ENCODE data around the gene CASP9.
"Not testable (repeated sequence)": the region's sequence is repeated elsewhere in the genome, so short reads cannot be mapped to it uniquely, and the experiment has no call there.

The CASP9 gene

DNA sequence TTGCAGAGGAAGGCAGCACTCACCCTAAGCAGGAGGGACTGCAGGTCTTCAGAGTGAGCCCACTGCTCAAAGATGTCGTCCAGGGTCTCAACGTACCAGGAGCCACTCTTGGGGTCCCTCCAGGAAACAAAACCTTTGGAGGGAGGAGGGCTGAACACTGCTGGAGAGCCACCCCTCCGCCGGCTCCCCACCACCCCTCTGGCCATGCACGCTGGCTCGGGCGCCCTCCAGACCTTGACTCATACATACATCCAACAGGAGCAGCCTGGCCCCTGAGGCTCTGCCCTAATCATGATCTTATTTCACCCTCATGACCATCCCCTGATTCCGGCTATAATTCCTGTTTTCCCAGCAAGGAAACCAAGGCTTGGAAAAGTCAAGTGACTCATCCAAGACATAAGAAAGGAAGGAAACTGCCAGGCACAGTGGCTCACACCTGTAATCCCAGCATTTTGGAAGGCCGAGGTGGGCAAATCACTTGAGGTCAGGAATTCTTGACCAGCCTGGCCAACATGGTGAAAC is 30.1 kb downstream of the CASP9 start:
- no peak for DNase-seq

DNA sequence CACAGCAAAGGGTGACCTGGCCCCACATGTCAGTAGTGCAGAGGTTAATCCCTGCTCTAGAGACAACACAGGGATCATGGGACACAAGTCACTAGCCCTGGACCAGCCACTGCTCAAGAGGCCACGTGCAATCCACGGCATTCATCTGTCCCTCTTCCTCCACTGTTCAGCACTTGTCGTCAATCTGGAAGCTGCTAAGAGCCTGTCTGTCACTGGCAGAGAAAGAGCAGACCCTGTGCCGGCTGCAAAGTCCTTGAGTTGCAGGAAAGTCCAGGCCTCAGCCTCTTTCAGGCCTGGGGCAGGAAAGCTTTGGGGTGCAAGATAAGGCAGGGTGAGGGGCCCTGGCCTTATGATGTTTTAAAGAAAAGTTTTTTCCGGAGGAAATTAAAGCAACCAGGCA is 31.4 kb downstream of the CASP9 start:
- DNase-seq: no peak

DNA sequence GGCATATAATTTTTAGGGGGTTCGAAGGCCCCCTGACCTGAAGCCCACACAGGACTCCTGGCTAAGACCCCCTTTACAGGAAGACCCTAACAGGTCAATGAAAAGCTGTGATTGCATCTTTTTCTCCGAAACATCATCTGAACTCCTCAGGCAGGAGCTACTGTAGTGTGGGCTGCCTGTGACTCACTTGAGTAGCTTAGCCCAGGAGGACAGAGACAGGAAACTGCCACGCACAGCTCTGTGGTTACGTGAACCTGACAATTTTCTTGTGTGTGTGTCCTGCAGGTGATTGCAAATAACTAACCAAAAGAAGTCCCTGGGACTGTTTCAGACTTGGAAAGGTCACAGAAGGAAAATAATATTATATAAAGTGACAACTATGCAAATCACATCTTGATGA is 33.0 kb downstream of the CASP9 start:
- DNase-seq: not testable (repeated sequence)

DNA sequence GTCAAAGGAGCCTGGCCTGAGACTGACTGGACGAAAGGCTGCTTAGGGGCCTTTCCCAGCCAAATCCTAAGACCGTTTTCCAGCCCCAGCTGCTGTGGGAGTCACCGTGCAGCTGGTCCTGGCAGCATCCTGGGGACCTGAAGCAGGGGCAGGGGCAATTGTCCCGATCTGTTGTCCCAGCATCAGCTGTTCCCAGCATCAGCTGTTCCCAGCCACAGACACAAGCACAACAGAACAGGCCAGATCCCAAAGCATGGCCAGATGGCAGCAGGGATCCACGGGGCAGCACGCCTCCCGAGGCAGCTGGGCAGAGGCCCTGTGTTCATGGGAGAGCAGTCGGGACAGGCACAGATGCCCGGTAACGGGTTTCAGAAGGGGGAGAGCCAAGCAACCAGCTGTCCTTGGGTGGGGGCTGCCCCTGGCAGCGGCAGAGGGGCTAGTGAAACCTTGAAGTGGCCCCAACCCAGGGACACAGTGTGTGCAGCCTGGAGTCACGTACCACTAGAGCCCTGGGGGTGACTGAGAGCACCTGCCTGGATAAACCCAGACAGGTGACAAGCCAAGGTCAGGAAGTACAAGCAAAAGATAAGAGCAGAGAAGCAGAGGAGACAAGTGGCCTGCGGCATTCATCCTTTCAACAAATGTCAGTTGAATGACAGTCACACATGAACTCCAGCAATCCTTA is 34.8 kb downstream of the CASP9 start:
- DNase-seq: no peak

DNA sequence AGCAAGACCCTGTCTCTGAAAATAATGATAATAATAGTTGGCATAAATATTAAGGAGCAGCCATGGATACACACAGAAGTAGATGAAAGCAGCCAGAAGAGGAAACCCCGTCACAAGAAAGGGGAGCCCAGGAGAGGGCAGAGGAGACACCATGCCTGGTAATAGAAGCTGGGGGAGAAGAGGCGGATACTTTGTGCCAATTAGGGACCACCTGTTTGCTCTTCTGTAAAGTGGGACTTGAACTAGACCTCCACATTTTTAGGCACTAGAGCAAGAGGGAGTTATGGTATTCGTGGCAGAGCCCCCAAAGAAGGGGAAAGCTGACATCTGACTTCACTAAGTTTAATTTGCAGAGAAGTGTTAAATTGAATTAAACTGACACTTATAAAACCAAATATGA is 35.6 kb downstream of the CASP9 start:
- no peak for DNase-seq

DNA sequence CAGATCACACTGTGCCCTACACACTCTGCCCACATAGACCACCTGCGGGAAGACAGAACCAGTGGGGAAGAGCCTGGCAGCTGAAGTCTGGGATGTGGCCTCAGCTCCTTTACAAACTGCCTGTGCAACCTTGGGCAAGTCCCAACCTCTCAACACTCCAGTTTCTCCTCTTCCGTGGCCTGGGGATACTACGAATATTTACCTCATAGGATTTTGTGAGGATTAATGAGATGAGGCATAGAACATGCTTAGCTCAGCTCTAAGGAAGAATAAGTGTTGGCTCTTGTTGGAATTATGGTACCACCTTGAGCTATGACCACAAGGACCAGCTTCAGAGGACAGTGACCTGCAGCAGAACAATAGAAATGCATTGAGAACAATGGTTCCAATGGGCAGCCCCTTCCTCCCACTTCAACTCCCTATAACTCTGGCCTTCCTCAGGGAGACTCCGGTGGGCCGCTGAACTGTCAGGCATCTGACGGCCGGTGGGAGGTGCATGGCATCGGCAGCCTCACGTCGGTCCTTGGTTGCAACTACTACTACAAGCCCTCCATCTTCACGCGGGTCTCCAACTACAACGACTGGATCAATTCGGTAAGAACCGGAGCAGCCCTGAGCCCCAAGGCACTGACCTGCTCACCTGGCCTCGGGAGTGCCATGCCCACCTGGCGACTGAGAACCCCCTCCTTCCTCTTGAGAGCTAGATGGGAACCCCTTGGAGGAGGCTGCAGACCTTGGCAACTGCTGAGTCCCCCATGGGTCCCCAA is 37.0 kb downstream of the CASP9 start:
- DNase-seq: not testable (repeated sequence)

DNA sequence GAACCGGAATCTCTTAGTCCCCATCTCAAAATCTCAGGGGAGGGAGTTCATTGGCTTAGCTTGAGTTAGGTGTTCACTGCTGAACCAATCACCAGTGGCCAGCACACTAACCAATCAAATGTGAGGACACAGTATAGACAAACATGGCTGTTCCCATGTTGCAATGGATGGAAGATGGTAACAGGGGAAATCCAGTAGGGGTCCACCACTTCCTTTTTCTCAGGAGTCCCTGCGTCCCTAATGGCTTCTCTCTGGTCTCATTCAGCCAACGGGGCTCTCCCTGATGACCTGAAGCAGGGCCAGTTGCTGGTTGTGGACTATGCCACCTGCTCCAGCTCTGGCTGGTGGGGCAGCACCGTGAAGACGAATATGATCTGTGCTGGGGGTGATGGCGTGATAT is 38.4 kb downstream of the CASP9 start:
- DNase-seq: no peak

DNA sequence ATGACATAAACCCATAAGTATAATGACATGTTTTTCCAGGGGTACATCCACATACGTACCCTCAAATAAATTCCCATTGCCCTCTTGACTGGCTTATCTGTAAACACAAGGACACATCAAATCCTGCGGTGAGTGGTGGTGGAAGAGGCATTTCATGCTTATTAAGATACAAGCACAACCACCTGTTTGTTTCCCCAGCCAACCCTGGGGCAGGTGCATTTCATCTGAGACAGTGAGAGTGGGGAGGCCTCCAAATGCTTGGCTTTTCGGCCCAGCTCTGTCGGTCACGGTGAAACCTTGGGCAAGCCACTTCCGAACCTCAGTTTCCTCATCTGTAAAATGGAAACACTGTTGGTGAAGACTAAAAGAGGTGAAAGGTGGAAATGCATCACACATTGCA is 39.6 kb downstream of the CASP9 start:
- not testable (repeated sequence) for DNase-seq

DNA sequence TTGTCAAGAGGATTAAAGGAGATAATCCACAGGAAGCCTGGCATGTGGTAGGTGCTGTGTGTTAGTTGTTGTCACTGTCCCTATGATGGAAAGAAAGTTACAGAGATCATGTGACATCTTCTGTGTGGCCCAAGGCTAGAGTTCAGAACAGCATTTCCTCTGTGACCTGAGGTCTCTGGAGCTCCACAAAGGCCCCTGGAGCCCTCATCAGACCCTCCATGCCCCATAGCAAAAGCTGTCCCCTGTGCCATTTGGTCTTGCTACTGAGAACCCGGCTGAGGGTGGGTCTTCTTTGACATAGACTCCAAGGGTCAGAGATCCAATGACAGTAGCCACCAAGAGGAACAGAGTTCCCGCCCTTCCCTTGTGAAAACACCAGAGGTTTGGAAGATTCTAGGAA is 40.0 kb downstream of the CASP9 start:
- no peak for DNase-seq

DNA sequence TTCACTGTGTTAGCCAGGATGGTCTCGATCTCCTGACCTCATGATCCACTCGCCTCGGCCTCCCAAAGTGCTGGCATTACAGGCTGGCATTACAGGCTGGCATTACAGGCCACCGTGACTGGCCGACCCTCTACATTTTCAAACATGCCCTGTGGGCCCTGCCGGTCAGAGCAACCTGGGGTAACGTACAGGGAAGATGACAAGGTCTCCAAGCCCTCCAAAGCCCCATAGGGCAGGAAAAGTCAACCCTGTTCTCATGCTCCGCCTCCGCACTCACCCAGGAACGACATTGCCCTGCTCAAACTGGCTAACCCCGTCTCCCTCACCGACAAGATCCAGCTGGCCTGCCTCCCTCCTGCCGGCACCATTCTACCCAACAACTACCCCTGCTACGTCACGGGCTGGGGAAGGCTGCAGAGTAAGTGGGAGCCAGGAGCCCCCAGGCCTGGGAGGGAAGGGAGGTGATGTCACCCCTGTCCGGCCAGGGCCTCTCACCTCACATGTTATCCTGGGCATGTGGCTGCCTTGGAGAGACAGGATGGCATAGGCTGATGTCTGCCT is 41.0 kb downstream of the CASP9 start:
- not testable (repeated sequence) for DNase-seq

DNA sequence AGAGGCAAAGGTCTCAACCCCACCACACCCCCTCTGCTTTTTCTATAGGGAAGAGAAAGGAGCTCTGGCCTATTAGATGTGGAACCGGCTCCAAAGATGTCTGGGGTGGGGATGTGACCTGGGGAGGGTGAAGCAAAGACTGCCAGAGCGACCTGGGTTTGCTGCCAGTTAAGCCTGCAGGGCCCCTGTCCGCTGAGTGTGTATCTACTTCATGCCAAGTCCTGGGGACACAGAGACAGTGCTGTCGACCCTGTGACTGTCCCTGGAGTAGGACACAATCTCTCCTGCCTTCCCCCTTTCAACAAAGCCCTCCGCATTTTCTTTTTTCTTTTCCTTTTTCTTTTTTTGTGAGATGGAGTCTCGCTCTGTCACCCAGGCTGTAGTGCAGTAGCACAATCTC is 41.6 kb downstream of the CASP9 start:
- DNase-seq: not testable (repeated sequence)

DNA sequence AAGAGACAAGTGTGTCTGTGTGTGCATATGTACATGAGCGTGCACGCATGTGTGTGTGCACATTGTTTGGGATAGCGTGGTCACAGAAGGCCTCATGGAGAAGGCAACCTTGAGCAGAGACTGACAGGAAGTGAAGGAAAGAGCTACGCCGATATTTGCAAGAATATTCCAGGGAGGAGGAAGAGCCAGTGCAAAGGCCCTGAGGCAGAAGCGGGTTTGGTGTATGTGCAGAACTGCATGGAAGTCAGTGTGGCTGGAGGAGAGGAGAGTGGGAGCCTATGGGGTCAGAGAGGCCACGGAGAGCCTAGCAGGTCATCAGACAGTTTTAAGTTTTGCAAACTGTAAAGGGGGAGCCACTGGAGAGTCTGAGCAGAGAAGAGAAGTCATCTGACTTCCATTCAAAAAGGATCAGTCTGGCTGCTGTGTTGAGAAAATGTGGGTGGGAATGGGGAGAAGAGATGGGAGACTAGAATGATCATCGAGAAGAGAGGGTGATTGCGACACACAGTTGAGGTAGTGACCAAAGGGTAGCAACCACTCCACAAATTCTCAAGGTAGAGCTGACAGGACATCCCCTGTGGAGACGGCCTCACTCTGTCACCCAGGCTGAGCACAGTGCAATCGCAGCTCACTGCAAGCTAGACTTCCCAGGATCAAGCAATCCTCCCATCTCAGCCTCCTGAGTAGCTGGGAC is 44.2 kb downstream of the CASP9 start:
- no peak for DNase-seq

DNA sequence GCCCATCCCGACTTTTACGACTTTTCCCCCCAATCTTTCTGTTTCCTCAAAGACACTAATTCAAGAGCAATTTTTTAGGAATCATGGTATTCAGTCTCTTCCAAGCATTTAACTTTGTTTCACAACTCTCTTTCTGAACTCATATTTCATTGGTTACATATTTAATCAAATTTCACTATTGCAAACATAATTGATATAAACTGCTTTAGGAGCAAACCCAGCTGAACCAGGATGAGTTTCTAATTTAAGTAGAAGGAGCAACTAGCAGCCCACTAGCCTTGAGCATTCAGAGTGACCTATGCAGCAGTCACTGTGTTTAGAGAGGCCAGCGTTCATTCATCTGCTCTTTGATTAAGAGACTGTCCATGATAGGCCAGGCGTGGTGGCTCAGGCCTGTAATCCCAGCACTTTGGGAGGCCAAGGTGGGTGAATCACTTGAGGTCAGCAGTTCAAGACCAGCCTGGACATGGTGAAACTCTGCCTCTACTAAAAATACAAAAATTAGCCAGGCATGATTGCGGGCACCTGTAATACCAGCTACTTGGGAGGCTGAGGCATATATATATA is 46.3 kb downstream of the CASP9 start:
- no peak for DNase-seq

DNA sequence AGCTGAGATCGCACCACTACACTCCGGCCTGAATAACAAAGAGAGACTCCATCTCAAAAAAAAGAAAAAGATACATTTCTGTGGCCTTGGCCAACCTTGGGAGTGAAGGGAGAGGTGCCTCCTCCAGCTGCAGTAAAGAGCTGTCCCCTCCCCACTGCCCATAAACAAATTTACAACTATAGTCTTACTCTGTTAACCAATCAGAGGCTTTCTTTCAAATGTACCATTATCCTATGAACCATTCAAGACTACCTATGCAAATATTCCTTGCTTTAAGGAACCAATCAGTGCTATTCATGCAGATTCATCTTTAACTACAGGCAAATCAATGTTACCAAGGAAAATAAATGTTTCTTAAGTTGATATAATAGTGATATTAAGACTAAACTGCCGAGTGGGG is 47.1 kb downstream of the CASP9 start:
- no peak for DNase-seq

DNA sequence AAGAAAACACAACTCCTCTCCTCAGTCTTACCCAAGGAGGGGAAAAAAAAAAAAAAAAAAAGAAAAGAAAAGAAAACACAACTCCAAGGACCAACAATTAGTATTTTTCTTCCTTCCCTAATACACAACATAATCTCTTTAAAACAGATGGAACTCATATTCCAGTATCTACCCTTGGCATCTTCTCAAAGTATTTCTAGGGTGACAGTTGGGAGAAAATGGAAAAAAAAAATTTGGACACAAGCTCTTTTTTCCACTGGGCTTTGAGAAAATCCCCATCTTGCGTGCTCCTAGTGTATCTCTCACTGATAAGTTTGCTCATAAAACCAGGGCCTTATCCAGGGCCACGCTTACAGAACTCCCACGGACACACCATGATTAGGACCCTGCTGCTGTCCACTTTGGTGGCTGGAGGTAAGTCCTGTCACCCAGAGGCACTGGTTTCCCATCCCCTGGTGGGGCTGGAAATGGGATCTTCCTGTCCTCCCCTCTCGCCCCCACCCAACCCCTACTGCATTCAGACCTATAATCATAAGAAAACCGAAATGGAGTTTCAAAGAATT is 48.2 kb downstream of the CASP9 start, which contains the start of gene CELA2B:
CELA2B (plus strand) TSS at position 353 of the 563 bp plus-strand sequence; CDS start at position 375, 22 bp downstream.
- no peak for DNase-seq

DNA sequence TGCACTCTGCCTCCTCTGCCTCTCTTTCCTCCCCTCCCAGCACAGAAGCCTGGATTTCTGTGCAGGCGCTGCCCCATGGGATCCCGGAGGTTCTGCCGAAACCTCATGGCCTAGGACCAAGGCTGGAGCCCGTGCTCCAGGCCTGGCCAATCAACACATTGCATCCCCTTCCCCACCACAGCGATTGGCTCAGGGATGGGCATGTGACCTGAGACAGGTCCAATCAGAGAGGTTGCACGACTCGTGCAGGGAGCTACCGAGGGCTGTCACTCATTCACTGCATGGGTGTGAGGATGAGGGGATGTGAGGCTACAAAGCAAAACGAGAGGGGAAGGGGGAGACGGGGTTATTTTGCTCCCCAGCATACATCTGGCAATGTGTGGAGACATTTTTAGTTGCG is 51.4 kb downstream of the CASP9 start:
- no peak for DNase-seq

DNA sequence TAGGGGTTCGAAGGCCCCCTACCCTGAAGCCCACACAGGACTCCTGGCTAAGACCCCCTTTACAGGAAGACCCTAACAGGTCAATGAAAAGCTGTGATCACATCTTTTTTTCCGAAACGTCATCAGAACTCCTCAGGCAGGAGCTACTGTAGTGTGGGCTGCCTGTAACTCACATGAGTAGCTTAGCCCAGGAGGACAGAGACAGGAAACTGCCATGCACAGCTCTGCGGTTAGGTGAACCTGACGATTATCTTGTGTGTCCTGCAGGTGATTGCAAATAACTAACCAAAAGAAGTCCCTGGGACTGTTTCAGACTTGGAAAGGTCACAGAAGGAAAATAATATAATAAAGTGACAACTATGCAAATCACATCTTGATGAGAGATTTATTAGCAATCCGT is 52.3 kb downstream of the CASP9 start:
- DNase-seq: not testable (repeated sequence)

DNA sequence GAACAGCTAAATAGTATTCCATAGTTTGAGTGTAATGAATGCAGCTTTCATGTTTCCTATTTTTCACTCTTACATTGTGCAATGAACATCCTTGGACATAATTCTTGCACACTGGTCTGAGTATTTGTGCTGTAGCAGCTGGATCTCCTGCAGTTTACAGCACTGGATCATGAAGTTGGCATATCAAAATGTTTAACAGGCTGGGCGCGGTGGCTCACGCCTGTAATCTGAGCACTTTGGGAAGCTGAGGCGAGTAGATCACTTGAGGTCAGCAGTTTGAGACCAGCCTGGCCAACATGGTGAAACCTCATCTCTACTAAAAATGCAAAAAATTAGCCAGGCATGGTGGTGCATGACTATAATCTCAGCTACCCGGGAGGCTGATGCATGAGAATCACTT is 52.9 kb downstream of the CASP9 start:
- not testable (repeated sequence) for DNase-seq

DNA sequence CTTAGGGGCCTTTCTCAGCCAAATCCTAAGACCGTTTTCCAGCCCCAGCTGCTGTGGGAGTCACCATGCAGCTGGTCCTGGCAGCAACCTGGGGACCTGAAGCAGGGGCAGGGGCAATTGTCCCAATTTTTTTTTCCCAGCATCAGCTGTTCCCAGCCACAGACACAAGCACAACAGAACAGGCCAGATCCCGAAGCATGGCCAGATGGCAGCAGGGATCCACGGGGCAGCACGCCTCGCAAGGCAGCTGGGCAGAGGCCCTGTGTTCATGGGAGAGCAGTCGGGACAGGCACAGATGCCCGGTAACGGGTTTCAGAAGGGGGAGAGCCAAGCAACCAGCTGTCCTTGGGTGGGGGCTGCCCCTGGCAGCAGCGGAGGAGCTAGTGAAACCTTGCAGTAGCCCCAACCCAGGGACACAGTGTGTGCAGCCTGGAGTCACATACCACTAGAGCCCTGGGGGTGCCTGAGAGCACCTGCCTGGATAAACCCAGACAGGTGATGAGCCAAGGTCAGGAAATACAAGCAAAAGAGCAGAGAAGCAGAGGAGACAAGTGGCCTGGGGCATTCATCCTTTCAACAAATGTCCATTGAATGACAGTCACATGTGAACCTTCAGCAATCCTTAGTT is 54.1 kb downstream of the CASP9 start:
- DNase-seq: not testable (repeated sequence)

DNA sequence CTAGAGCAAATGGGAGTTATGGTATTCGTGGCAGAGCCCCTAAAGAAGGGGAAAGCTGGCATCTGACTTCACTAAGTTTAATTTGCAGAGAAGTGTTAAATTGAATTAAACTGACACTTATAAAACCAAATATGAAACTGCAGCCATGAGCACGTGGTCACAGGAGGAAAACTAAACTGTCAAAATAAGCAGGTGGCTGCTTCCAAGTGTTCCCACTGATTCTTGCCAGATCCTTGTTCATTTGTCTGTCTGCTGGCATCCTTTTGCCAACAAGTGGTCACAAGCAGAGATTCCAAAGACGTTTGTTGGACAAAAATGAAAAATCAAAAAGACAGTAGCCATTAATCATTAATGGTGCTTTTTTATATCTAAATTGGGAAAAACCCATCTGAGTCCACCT is 54.7 kb downstream of the CASP9 start:
- DNase-seq: no peak

DNA sequence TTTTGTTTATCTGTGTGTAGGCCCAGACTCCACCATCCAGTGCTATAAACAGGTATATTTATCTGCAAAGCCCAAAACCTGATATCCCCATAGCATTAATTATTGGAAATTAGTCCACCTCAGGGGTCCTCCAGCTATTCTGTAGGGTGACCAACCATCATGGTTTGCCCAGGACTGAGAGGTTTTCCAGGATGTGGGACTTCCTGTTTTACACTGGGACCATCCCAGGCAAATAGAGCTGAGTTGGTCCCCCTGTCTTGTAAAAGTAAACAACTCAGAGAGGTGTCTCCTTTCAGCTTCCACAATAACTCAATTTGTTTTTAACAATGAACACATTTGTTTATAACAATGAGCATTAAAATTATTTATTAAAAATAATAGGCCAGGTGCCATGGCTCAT is 55.9 kb downstream of the CASP9 start:
- no peak for DNase-seq
